WTC11 (cell line): ENCODE data around the gene MED27. TPM values are rescaled to one million over a fixed set of nuclear protein-coding genes. Genes with fewer than 3 reads are reported as not detected.
A peak's percentile ranks its signal among the peaks of the same experiment; 100 is the strongest.

Experiments used
- ATAC-seq: fragments of 200-7000 bp; cut with Tn5 transposase; 2 replicates; pipeline ENCODE4 v1.10.0; 2021; ENCODE audit warnings: mild to moderate bottlenecking, moderate library complexity
- CTCF ChIA-PET: fragments of 300-600 bp; sonication (Branson Sonifier 250); formaldehyde crosslinking; loops from one replicate; lab custom pipeline; 2021; ENCODE audit warnings: antibody characterized with exemption; lab: Charles Lee
- POLR2A ChIA-PET: fragments of 350-600 bp; sonication (Branson Sonifier 250); formaldehyde crosslinking; loops from one replicate; lab custom pipeline; 2021; ENCODE audit warnings: antibody characterized with exemption; lab: Charles Lee
- DNase-seq: peaks from one replicate; pipeline ENCODE4 v3.0.0; 2021; ENCODE audit warnings: low spot score
- H3K27ac Mint-ChIP-seq: 2 replicates; pipeline ENCODE4 v1.8.0; 2021; ENCODE audit warnings: mixed read lengths
- H3K27me3 Mint-ChIP-seq: 2 replicates; pipeline ENCODE4 v1.8.0; 2021; ENCODE audit warnings: low read depth, mild to moderate bottlenecking, moderate library complexity, mixed read lengths
- H3K36me3 Mint-ChIP-seq: 2 replicates; pipeline ENCODE4 v1.8.0; 2021; ENCODE audit warnings: mixed read lengths
- H3K4me1 Mint-ChIP-seq: 2 replicates; pipeline ENCODE4 v1.8.0; 2022; ENCODE audit warnings: mixed read lengths
- H3K4me3 Mint-ChIP-seq: 2 replicates; pipeline ENCODE4 v1.8.0; 2021; ENCODE audit warnings: mild to moderate bottlenecking, moderate library complexity, mixed read lengths
- H3K9me3 Mint-ChIP-seq: 2 replicates; pipeline ENCODE4 v1.8.0; 2021; ENCODE audit warnings: mixed read lengths
- AR ChIP-seq: fragments of 250-450 bp; sonication (Bioruptor Pico); IDR thresholded peaks from 2 replicates; pipeline ENCODE4 v1.9.0; 2021; ENCODE audit warnings: mild to moderate bottlenecking
- CREM ChIP-seq: sonication (generic); formaldehyde crosslinking; IDR thresholded peaks from 2 replicates; pipeline ENCODE4 v1.8.1; 2022; ENCODE audit warnings: mild to moderate bottlenecking, missing genetic modification reagents, moderate library complexity
- CTCF ChIP-seq: fragments of 200-600 bp; IDR thresholded peaks from 2 replicates; pipeline ENCODE4 v1.8.0; 2022; ENCODE audit warnings: antibody characterized with exemption
- ESRRA ChIP-seq: sonication (generic); formaldehyde crosslinking; IDR thresholded peaks from 2 replicates; pipeline ENCODE4 v1.8.1; 2022; ENCODE audit warnings: mild to moderate bottlenecking, missing genetic modification reagents, borderline replicate concordance
- FOXJ3 ChIP-seq: sonication (generic); formaldehyde crosslinking; IDR thresholded peaks from 2 replicates; pipeline ENCODE4 v1.9.0; 2021; ENCODE audit warnings: missing genetic modification reagents, mild to moderate bottlenecking, borderline replicate concordance
- GABPB1 ChIP-seq: sonication (generic); formaldehyde crosslinking; IDR thresholded peaks from 2 replicates; pipeline ENCODE4 v1.8.1; 2023; ENCODE audit warnings: mild to moderate bottlenecking, missing genetic modification reagents
- GRHL2 ChIP-seq: fragments of 250-450 bp; sonication (Bioruptor Pico); IDR thresholded peaks from 2 replicates; pipeline ENCODE4 v1.8.0; 2022; ENCODE audit warnings: mild to moderate bottlenecking, moderate library complexity; ENCODE audit not compliant: insufficient replicate concordance, severe bottlenecking
- JUN ChIP-seq: sonication (generic); formaldehyde crosslinking; IDR thresholded peaks from 2 replicates; pipeline ENCODE4 v1.8.0; 2023; ENCODE audit warnings: mild to moderate bottlenecking, missing genetic modification reagents
- NFE2L1 ChIP-seq: sonication (generic); formaldehyde crosslinking; IDR thresholded peaks from 2 replicates; pipeline ENCODE4 v1.8.1; 2023; ENCODE audit warnings: missing genetic modification reagents
- NR2C2 ChIP-seq: sonication (generic); formaldehyde crosslinking; IDR thresholded peaks from 2 replicates; pipeline ENCODE4 v1.8.0; 2022; ENCODE audit warnings: mild to moderate bottlenecking, missing genetic modification reagents
- PREB ChIP-seq: sonication (generic); formaldehyde crosslinking; IDR thresholded peaks from 2 replicates; pipeline ENCODE4 v1.8.1; 2022; ENCODE audit warnings: mild to moderate bottlenecking, missing genetic modification reagents, moderate library complexity, borderline replicate concordance
- RORB ChIP-seq: fragments of 250-450 bp; sonication (Bioruptor Pico); IDR thresholded peaks from 2 replicates; pipeline ENCODE4 v1.9.0; 2021; ENCODE audit warnings: mild to moderate bottlenecking
- SMAD4 ChIP-seq: sonication (generic); formaldehyde crosslinking; IDR thresholded peaks from 2 replicates; pipeline ENCODE4 v1.8.0; 2022; ENCODE audit warnings: mild to moderate bottlenecking, missing genetic modification reagents
- ZNF121 ChIP-seq: sonication (generic); formaldehyde crosslinking; IDR thresholded peaks from 2 replicates; pipeline ENCODE4 v1.8.0; 2023; ENCODE audit warnings: missing genetic modification reagents
- ZNF317 ChIP-seq: sonication (generic); formaldehyde crosslinking; IDR thresholded peaks from 2 replicates; pipeline ENCODE4 v1.8.1; 2023; ENCODE audit warnings: low read depth, mild to moderate bottlenecking, moderate library complexity, missing genetic modification reagents, borderline replicate concordance
- ZNF416 ChIP-seq: fragments of 250-450 bp; sonication (Bioruptor Pico); IDR thresholded peaks from 2 replicates; pipeline ENCODE4 v1.9.0; 2021; ENCODE audit warnings: mild to moderate bottlenecking, inconsistent platforms
- ZNF423 ChIP-seq: fragments of 250-450 bp; sonication (Bioruptor Pico); IDR thresholded peaks from 2 replicates; pipeline ENCODE4 v2.1.2; 2022; ENCODE audit warnings: mild to moderate bottlenecking, moderate library complexity
- ZNF512 ChIP-seq: sonication (generic); formaldehyde crosslinking; IDR thresholded peaks from 2 replicates; pipeline ENCODE4 v1.8.1; 2022; ENCODE audit warnings: missing genetic modification reagents, borderline replicate concordance
- ZSCAN18 ChIP-seq: fragments of 250-450 bp; sonication (Bioruptor Pico); IDR thresholded peaks from 2 replicates; pipeline ENCODE4 v2.1.2; 2022; ENCODE audit warnings: mild to moderate bottlenecking, moderate library complexity
- total RNA-seq: library from RNA; stranded (reverse); gene quantifications from 3 replicates; pipeline ENCODE4 v1.2.3, GENCODE V29; 2021

Gene MED27
- total RNA-seq, 1 experiment from 2014 or later, result 27.9 TPM

GRCh38 chr9:132126680-132127236 lies 47.1 kb upstream of the MED27 start (continued):
- no peak for TF ChIP-seq PREB
- no peak for TF ChIP-seq CREM

- ChIA-PET CTCF (interaction anchor here (0.6 to 2.1 kb wide), 11 partner anchors 8 to 371 kb away, joined by 3 to 13 read pairs (median 4); no protein-coding TSS in a partner anchor), POLR2A (interaction anchor here (0.7 to 0.9 kb wide), 2 partner anchors 15 to 42 kb away, joined by 3 to 4 read pairs; no protein-coding TSS in a partner anchor)
- H3K9me3 Mint-ChIP-seq, result peaks cover 3% of the 10 kb centered on the region; the same call in 1 of the 2 replicates
- TF ChIP-seq GABPB1 (CRISPR knock-in tag) (no peak), CTCF (no peak), JUN (no peak), FOXJ3 (CRISPR knock-in tag) (no peak), ESRRA (CRISPR knock-in tag) (no peak), ZNF317 (CRISPR knock-in tag) (no peak), NR2C2 (CRISPR knock-in tag) (no peak), RORB (no peak), ZNF121 (CRISPR knock-in tag) (no peak), ZNF512 (CRISPR knock-in tag) (no peak), SMAD4 (CRISPR knock-in tag) (no peak), PREB (no peak), ZNF423 (CRISPR knock-in tag) (no peak), ZSCAN18 (CRISPR knock-in tag) (no peak), NFE2L1 (no peak), AR (no peak), GRHL2 (CRISPR knock-in tag) (no peak), ZNF416 (CRISPR knock-in tag) (no peak)
- H3K27me3 Mint-ChIP-seq, result peaks cover 14% of the 10 kb centered on the region
- H3K4me3 Mint-ChIP-seq, result peak overlapping the region; percentile 41
- H3K27ac Mint-ChIP-seq, result peak overlapping the region; percentile 60
- no peak for ATAC-seq
- peaks cover 70% of the 10 kb centered on the region for H3K4me1 Mint-ChIP-seq
- DNase-seq, result no peak
- H3K36me3 Mint-ChIP-seq, result no peaks in the 10 kb centered on the region
Measured at GRCh38 chr9:132125944-132126679, 46.4 kb upstream of the MED27 start.
